Measurements from ENCODE around the gene CRTC2.
A peak's percentile ranks its signal among the peaks of the same experiment; 100 is the strongest.

DNA sequence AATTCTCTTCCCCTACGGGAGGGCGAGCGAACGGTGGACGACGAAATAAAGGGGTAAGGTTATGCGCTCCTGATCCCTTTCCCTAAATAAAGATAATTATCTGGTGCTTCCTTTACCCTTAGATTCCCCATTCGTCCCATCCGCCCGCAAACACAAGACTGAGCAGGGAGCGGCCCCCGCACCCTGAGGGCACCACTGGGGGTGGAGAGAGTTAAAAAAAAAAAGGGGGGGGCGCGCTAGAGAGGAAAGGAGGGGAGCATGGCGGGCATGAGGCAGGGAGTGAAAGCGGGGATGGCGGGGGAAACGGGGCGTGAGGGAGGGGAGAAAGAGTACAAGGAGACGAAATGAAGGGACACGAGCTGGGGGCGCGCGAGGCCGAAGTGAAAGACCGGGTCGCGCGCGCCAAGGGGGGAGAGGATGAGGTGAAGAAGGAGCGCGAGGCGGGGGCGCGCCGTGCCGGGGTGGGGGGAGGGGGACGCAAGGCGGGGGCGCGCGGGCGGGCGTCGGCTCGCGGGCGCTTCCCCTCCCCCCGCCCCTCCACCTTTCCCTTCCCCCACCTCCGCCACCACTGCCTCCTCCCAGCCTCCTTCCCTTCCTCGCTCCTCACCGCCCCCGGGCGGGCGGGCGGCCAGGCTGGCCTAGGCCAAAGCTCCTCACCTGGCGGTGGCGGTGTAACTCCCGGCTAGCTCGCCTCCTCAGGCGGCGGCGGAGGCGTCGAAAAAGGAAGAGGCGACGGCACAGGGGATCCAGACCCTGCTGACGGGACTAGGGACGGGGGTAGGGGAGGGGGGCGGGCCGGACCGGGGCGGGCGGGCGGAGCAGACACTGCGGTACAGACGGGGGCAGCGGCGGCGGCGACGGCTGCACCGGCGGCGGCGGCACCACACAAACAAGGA lies 36.1 kb downstream of the CRTC2 start:
- TF ChIP-seq, protein P1, sequence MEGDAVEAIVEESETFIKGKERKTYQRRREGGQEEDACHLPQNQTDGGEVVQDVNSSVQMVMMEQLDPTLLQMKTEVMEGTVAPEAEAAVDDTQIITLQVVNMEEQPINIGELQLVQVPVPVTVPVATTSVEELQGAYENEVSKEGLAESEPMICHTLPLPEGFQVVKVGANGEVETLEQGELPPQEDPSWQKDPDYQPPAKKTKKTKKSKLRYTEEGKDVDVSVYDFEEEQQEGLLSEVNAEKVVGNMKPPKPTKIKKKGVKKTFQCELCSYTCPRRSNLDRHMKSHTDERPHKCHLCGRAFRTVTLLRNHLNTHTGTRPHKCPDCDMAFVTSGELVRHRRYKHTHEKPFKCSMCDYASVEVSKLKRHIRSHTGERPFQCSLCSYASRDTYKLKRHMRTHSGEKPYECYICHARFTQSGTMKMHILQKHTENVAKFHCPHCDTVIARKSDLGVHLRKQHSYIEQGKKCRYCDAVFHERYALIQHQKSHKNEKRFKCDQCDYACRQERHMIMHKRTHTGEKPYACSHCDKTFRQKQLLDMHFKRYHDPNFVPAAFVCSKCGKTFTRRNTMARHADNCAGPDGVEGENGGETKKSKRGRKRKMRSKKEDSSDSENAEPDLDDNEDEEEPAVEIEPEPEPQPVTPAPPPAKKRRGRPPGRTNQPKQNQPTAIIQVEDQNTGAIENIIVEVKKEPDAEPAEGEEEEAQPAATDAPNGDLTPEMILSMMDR (IDR thresholded peaks at IDR 0.05; ENCODE audit: low read length), result peak; percentile 36; the same call in 1 of the 2 replicates
- no peak for TF ChIP-seq EZH2 (IDR thresholded peaks at IDR 0.05; ENCODE audit: borderline replicate concordance, low read length)
